GM21717 (cell line): ENCODE data around the gene ZSCAN10.

Source experiments
- ATAC-seq: cut with Tn5 transposase; IDR thresholded peaks from one replicate; pipeline ENCODE4 v1.9.1; 2021; ENCODE audit warnings: mild to moderate bottlenecking, moderate library complexity; ENCODE audit not compliant: unreplicated experiment

ZSCAN10 gene

DNA sequence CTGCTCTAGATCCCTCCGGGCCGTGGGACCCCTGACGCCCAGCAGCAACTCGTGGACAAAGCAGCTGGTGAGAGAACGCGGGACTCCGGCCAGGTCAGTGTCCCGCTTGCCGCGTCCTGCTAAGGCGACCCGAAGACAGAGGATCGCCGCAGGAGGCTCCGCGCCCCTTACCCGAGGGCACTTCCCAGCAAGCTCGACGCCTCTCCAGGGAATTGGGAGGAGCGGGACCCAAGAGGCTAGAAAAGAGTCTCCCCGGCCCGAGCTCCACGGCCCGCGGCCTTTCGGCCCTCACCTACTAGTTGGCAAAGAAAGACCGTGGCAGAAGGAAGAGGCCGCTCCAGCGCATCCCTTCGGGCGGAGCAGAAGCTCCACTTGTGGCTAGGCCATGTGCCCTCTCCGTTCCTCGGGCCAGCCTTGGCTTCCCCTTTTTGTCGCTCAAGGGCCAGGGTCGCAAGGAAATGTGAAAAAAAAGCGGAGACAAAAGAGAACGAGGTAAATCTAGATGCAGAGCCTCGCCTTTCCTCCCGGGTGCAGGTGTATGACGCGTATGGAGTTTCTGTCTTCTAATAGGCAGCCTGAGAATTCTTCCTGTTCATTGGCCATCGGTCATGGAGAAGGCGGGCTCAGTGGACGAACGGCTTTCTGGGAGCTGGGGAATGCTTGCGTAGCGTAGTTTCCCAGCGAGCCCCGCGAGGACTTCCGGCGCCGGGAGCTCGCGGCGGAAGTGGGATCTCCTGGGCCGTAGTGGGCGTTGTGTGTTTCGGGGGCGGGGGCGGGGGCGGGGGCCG is 35.4 kb upstream of the ZSCAN10 start, which contains the start of gene ZNF213:
Gene ZNF213, plus strand, starts transcription at position 692 of the 788 bp plus-strand sequence. CDS start 2,252 bp downstream, outside the sequence.
- ATAC-seq = peak; percentile 80

DNA sequence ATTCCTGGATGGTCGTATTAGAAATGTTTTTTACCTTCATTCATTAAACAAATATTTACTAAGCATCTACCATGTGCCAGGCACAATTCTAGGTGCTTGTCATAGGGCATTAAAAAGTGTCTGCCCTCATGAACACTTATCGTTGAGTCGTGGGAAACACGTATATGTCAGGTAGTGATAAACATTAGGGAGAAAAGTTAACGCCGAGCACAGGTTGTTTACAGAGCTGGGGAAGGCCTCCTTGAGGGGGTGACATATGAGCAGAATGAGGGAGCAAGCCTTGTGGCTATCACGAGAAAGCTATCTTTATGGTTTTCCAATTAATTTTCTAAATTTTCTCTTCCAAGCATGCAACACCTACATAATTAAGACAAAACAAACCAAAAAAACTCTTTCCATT is 34.8 kb upstream of the ZSCAN10 start:
- no peak for ATAC-seq

GRCh38 chr16:3131755-3132377 is 32.8 kb upstream of the ZSCAN10 start:
- no peak for ATAC-seq

DNA sequence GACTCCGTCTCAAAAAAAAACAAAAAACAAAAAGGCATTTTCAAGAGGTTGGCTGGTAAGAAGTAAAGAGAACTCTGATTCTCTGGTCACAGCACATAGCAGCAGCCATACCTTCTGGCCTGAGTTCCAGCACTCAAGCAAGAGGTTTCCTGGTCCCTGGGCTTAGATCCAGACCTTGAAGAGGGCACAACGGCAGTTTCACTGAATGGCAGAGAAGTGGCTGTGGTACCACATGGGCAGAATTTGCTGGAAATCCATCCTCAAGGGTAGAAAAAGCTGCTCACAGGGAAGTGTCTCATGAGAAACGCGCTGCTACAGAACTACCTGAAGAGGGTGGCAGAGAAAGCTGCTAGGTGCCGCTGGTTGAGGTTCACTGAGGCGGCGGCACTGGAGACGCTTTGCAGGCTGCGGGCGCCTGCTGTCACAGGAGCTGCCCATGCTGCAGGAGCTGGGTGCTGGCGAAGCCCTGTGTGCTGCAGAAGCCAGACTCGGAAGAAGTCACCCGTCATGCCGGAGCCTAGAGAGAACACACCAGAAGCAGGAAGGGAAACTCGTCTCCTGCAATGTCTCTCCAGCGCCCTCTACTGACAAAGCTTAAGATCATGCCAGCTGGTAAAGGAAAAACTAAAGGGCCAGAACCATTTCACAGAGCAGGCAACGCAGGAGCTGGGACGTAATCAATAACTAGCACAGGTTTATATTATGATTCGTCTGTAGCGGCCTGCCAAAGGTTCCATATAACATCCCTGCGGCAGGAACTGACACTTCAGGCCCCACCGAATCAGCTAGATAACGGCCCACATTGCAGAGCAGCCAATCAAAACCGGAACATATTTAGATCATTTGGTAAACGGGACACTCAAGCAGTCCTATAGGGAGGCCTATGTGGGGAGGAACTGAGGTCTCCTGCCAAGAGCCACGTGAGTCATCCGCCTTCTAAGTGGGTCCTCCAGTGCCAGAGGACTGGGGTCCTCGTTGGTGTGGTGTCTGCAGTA is 30.3 kb upstream of the ZSCAN10 start:
- ATAC-seq = peak; percentile 47

GRCh38 chr16:3127745-3128144 is 28.7 kb upstream of the ZSCAN10 start:
- ATAC-seq = no peak

DNA sequence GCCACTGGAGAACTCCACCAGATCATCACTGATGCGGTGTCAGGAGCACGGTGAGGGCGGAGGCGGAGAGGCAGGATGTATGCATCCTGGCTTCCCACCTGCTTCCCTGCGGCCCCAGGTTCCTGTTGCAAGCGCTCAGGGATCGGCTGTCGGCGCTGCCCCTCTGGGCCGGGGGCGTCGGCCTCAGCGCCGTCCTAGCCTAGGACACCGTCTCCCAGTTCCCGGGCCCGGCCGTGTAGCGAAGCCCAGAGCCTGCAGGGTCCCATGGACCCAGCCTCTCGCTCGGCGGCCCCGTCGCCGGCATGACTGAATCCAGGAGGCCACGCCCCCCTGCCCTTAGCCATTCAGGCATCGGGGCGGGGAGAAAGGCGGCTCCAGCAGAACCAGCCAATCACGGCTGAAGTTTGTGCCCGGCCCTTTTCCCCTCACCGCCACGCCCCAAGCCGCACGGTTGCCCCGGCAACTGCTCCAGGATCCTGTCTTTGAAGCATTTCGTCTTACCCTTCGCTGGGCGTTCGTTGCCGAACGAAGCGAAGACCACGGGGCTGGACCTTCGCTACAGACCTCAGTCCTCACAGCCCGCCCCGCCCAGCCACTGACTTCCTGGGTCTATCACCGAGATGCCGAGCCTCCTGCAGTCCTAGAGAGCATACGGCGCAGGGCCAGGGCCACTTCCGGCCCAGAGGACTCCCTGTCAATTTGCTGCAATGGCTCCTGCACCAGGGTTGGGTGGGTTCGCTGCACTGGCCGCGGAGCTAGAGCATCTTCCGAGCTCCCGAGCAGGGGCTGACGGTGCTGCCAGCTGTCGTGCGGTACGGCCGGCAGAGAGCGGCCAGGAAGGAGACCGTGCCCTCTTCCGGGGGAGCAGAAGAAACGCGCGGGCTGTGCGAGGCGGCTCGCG is 25.1 kb upstream of the ZSCAN10 start:
- ATAC-seq = peak; percentile 70

DNA sequence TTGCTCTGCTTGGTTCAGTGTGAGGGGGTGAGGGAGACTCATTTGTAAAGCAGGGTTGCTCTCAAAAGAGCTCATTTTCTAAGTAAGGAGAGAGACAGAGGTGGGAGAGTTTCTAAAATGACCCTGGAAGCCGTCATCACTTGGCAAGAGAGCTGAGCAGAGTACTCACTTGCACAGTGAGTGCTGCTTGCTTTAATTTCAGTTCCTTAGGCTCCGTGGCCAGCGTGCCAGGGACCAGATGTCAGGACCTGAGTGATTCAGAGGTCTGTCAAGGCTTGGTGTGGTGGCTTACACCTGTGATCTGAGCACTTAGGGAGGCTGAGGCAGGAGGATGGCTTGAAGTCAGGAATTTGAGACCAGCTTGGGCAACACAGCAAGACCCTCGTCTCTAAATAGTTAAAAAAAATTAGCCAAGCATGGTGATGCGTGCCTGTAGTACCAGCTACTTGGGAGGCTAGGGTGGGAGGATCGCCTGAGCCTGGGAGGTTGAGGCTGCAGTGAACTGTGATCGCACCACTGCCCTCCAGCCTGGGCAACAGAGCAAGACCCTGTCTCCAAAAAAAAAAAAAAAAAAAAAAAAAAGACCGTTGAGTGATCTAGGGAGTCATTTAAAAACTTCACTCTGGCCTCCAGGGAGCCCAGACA is 24.0 kb upstream of the ZSCAN10 start:
- no peak for ATAC-seq

GRCh38 chr16:3121851-3122467 is 22.9 kb upstream of the ZSCAN10 start:
- no peak for ATAC-seq

- ATAC-seq = no peak
Observed at GRCh38 chr16:3120435-3120834, 21.3 kb upstream of the ZSCAN10 start.

GRCh38 chr16:3119701-3120408 is 20.8 kb upstream of the ZSCAN10 start:
- ATAC-seq = no peak

GRCh38 chr16:3119286-3119685 is 20.2 kb upstream of the ZSCAN10 start:
- ATAC-seq = no peak

GRCh38 chr16:3118846-3119245 is 19.8 kb upstream of the ZSCAN10 start:
- no peak for ATAC-seq

DNA sequence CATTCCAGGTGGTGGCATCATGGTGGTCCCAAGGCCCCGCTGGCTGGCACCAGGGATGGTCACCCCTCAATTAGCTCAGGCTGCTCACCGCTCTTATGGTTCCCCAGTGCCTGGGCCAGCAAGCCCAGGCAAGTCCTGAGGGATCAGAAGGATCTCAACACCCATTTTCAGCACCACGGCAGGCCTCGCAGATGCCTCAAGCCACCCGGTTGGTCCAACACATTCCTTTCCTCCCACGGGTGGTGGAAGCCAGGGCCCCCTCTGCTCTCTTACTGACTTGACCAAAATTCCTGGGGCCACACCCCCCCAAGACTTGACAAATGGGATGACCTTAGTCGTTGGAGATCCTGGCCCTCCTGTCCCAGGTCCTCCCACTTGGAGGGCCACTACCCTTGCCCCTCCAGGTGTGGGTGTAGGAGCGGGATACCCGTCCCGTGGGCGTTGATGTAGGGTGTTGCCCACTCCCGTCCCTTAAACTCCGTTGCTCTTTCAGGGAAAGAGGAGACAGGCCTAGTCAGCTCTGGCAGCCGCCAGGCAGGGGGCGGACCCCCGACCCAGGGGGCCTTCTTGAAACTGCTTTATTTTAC is 19.2 kb upstream of the ZSCAN10 start:
- ATAC-seq = no peak

GRCh38 chr16:3115561-3115960 is 16.5 kb upstream of the ZSCAN10 start:
- no peak for ATAC-seq

GRCh38 chr16:3115003-3115402 is 15.9 kb upstream of the ZSCAN10 start:
- ATAC-seq = no peak

GRCh38 chr16:3113765-3114479 is 14.8 kb upstream of the ZSCAN10 start:
- ATAC-seq = no peak

DNA sequence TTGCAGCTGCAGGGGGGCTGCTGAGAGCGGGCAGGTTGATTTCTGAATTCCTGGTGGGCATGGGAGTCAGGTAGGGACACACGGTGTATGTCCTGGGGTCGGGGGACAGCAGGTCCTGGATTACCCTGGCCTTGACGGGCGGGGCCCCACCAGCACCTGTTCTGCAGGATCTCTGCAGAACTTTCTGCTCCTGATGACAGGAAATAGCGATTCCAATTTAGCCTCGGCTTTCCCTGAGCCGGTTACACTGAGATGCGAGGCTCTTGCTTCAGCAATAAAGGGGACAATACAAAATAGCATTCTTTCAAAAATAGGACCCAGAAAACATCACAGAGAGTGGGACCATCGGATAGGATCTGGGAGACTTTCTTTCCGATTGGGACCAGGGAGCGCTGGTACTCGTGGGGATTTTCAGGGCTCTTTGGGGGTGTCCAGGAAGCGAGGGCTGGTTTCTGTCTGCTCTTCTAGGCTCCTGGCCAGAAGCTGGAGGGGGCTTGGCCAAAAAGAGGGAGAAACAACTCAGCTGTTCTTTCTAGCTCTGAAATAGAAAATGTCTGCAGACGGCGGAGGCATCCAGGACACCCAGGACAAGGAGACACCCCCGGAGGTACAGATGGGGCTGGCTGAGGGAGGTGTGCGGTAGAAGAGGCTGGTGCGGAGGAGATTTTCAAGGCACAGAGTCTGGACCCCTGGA is 13.9 kb upstream of the ZSCAN10 start:
- no peak for ATAC-seq
